D721Med (cell line): ENCODE measurements around the gene TICRR.

Source experiments
- DNase-seq: peaks from one replicate; pipeline ENCODE4 v3.0.0; 2011; ENCODE audit warnings: low spot score; ENCODE audit not compliant: insufficient read length
- FAIRE-seq: peaks from 2 replicates; lab custom pipeline; 2011; peaks lifted over from hg19 to GRCh38; lab: Jason Lieb, UNC
- CTCF ChIP-seq: IDR thresholded peaks from 2 replicates; pipeline ENCODE4 v1.5.1; 2012; ENCODE audit warnings: mild to moderate bottlenecking, control low read depth; ENCODE audit not compliant: insufficient read depth; ENCODE audit errors: missing control alignments

TICRR gene

GRCh38 chr15:89646416-89647141, 71.3 kb downstream of the TICRR start:
- DNase-seq (no peak), FAIRE-seq (no peak)
- TF ChIP-seq CTCF, result no peak

- FAIRE-seq (no peak), DNase-seq (peak; percentile 92)
- peak; percentile 73 for TF ChIP-seq CTCF
Observed at GRCh38 chr15:89647191-89647851, 72.1 kb downstream of the TICRR start.

- no peak for TF ChIP-seq CTCF
- FAIRE-seq, result no peak
- no peak for DNase-seq
Observed at GRCh38 chr15:89648106-89649012, 73.1 kb downstream of the TICRR start.

- no peak for TF ChIP-seq CTCF
- no peak for FAIRE-seq
Observed at GRCh38 chr15:89649013-89649625, 73.8 kb downstream of the TICRR start.

GRCh38 chr15:89649716-89650115, 74.4 kb downstream of the TICRR start:
- TF ChIP-seq CTCF, result no peak
- DNase-seq, result no peak
- FAIRE-seq, result no peak

More at GRCh38 chr15:89649013-89649625, 73.8 kb downstream of the TICRR start:
- DNase-seq, result no peak

- no peak for TF ChIP-seq CTCF
- no peak for FAIRE-seq
- no peak for DNase-seq
Observed at GRCh38 chr15:89652131-89652530, 76.9 kb downstream of the TICRR start.
